MCF 10A (cell line): ENCODE results near the gene CHST3. TPM values are rescaled to one million over a fixed set of nuclear protein-coding genes. Genes with fewer than 3 reads are reported as not detected.

Source experiments
- BruUV-seq: library from RNA; stranded (reverse); fragments of 400-500 nt; replicated peaks from 2 replicates; lab custom pipeline; 2021; lab: Mats Ljungman, UMichigan
- CTCF ChIA-PET: fragments of 300-600 bp; sonication (Branson Sonifier 250); formaldehyde crosslinking; extraction: SDS; loops from one replicate; lab custom pipeline; 2021; ENCODE audit warnings: antibody characterized with exemption, inconsistent platforms; lab: Yijun Ruan, JAX
- POLR2A ChIA-PET: fragments of 300-600, 350-650 bp; sonication (Branson Sonifier 250); formaldehyde crosslinking; extraction: SDS; loops from one replicate; lab custom pipeline; 2020; ENCODE audit warnings: antibody characterized with exemption, inconsistent platforms; lab: Yijun Ruan, JAX
- DNase-seq: peaks from one replicate; pipeline ENCODE4 v3.0.0-alpha.2; 2018; ENCODE audit not compliant: unreplicated experiment
- H3K27ac Mint-ChIP-seq: one replicate; pipeline ENCODE4 v1.8.0; 2022; ENCODE audit warnings: mild to moderate bottlenecking, low read depth, mixed read lengths; ENCODE audit not compliant: unreplicated experiment
- H3K27me3 Mint-ChIP-seq: one replicate; pipeline ENCODE4 v1.8.0; 2022; ENCODE audit warnings: mixed read lengths; ENCODE audit not compliant: insufficient read depth, unreplicated experiment
- H3K36me3 Mint-ChIP-seq: one replicate; pipeline ENCODE4 v1.8.0; 2022; ENCODE audit warnings: mild to moderate bottlenecking, moderate library complexity, mixed read lengths; ENCODE audit not compliant: insufficient read depth, unreplicated experiment
- H3K4me1 Mint-ChIP-seq: one replicate; pipeline ENCODE4 v1.8.0; 2022; ENCODE audit warnings: mixed read lengths; ENCODE audit not compliant: insufficient read depth, unreplicated experiment
- H3K4me3 Mint-ChIP-seq: one replicate; pipeline ENCODE4 v1.8.0; 2022; ENCODE audit warnings: mild to moderate bottlenecking, moderate library complexity, mixed read lengths; ENCODE audit not compliant: unreplicated experiment
- H3K9me3 Mint-ChIP-seq: one replicate; pipeline ENCODE4 v1.8.0; 2022; ENCODE audit warnings: mixed read lengths; ENCODE audit not compliant: unreplicated experiment
- intact Hi-C: fragments of 100-400 bp; cut with micrococcal nuclease; formaldehyde crosslinking; loops from 2 replicates; pipeline ENCODE4 v1.14.1; 2022
- total RNA-seq: library from RNA; stranded (reverse); gene quantifications from 2 replicates; pipeline ENCODE4 v1.2.3, GENCODE V29; 2022
- TF ChIP-seq, protein P1 (sequence below): fragments of 200-600 bp; IDR thresholded peaks from one replicate; pipeline ENCODE4 v1.8.0; 2022; ENCODE audit warnings: antibody characterized with exemption, mild to moderate bottlenecking; ENCODE audit not compliant: unreplicated experiment

CHST3 gene
- total RNA-seq, 1 experiment from 2014 or later, result 28.7 TPM

- CTCF ChIA-PET, result interaction anchor here (1.8 kb wide), 1 partner anchor 99 kb away, joined by 6 read pairs; no protein-coding TSS in a partner anchor
- intact Hi-C loops, result no loop called here
Observed at GRCh38 chr10:71995449-71995848, 31.3 kb downstream of the CHST3 start.

DNA sequence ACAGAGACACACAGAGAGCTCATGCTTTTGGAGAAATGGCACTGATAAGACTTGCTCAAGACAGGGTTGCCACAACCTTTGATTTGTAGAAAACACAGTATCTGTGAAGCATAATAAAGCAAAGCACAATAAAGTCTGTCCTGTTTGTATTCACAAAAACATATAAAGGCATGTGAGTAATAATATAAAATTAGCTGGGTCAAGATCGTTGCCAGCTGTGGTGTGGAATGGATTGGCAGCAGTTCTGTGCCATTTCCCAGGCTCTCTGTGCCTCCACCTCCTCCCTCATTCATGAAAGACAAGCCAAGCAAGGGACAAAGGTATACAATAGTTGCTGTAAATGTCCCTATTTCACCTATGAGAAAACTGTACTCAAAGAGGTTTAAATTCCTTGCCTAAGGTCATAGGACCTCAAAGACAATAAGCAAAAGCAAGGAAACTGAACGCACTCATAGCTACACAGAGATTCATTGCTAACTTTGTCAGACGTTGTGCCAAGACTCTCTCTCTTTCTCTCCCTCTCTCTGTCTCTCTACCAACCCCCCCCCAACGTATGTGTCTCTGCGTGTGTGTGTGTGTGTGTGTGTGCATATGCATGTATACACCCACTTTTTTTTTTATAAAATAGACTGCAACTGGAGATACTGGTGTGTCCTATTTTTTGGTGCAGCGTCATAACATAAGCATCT lies 31.8 kb downstream of the CHST3 start:
- BruUV-seq, result no TSS peak
- no peak for DNase-seq
- H3K27ac Mint-ChIP-seq, result no peak overlapping the region
- H3K4me3 Mint-ChIP-seq, result no peak overlapping the region
- peaks cover 13% of the 10 kb centered on the region for H3K36me3 Mint-ChIP-seq
- ChIA-PET POLR2A (interaction anchor here (1.0 to 3.0 kb wide), 3 partner anchors 14 to 25 kb away, joined by 3 to 7 read pairs (median 4); no protein-coding TSS in a partner anchor), CTCF (interaction anchor here (1.2 to 1.8 kb wide), 2 partner anchors 53 to 100 kb away, joined by 5 to 6 read pairs; no protein-coding TSS in a partner anchor)
- TF ChIP-seq, protein P1, sequence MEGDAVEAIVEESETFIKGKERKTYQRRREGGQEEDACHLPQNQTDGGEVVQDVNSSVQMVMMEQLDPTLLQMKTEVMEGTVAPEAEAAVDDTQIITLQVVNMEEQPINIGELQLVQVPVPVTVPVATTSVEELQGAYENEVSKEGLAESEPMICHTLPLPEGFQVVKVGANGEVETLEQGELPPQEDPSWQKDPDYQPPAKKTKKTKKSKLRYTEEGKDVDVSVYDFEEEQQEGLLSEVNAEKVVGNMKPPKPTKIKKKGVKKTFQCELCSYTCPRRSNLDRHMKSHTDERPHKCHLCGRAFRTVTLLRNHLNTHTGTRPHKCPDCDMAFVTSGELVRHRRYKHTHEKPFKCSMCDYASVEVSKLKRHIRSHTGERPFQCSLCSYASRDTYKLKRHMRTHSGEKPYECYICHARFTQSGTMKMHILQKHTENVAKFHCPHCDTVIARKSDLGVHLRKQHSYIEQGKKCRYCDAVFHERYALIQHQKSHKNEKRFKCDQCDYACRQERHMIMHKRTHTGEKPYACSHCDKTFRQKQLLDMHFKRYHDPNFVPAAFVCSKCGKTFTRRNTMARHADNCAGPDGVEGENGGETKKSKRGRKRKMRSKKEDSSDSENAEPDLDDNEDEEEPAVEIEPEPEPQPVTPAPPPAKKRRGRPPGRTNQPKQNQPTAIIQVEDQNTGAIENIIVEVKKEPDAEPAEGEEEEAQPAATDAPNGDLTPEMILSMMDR, result no peak
- no peaks in the 10 kb centered on the region for H3K27me3 Mint-ChIP-seq
- H3K4me1 Mint-ChIP-seq, result peaks cover 43% of the 10 kb centered on the region
- intact Hi-C loops, result no loop called here
- no peaks in the 10 kb centered on the region for H3K9me3 Mint-ChIP-seq

More at GRCh38 chr10:71995449-71995848, 31.3 kb downstream of the CHST3 start:
- no peak overlapping the region for H3K27ac Mint-ChIP-seq
- no TSS peak for BruUV-seq
- POLR2A ChIA-PET, result interaction anchor here (1.2 to 3.0 kb wide), 2 partner anchors 21 to 24 kb away, joined by 4 to 7 read pairs; no protein-coding TSS in a partner anchor
- H3K4me3 Mint-ChIP-seq, result no peak overlapping the region
- H3K4me1 Mint-ChIP-seq, result peaks cover 38% of the 10 kb centered on the region
- H3K27me3 Mint-ChIP-seq, result no peaks in the 10 kb centered on the region
- TF ChIP-seq, protein P1, result no peak
- DNase-seq, result no peak
- peaks cover 8% of the 10 kb centered on the region for H3K36me3 Mint-ChIP-seq
- H3K9me3 Mint-ChIP-seq, result no peaks in the 10 kb centered on the region

GRCh38 chr10:71996592-71997371 lies 32.6 kb downstream of the CHST3 start:
- CTCF ChIA-PET, result interaction anchor here (1.2 kb wide), 1 partner anchor 52 kb away, joined by 5 read pairs; no protein-coding TSS in a partner anchor
- H3K36me3 Mint-ChIP-seq, result peaks cover 14% of the 10 kb centered on the region
- intact Hi-C loops, result no loop called here
- H3K9me3 Mint-ChIP-seq, result no peaks in the 10 kb centered on the region
- peaks cover 44% of the 10 kb centered on the region for H3K4me1 Mint-ChIP-seq
- TF ChIP-seq, protein P1, result no peak
- BruUV-seq, result no TSS peak
- no peak overlapping the region for H3K27ac Mint-ChIP-seq
- no peaks in the 10 kb centered on the region for H3K27me3 Mint-ChIP-seq
- H3K4me3 Mint-ChIP-seq, result no peak overlapping the region
- POLR2A ChIA-PET, result interaction anchor here (0.7 to 3.0 kb wide), 4 partner anchors 13 to 80 kb away, joined by 3 to 7 read pairs (median 4); no protein-coding TSS in a partner anchor
- DNase-seq, result no peak
